Pancreas (tissue), 10 donors: ENCODE data around the gene MOV10L1. TPM values are rescaled to one million over a fixed set of nuclear protein-coding genes. Genes with fewer than 3 reads are reported as not detected.
A peak's percentile ranks its signal among the peaks of the same experiment; 100 is the strongest.

Experiments
- ATAC-seq, 4 donors: fragments of 200-7000 bp; cut with Tn5 transposase; one replicate each; pipeline versions ENCODE4 v1.8.0 to v1.9.1; 2020; ENCODE audit warnings: mild to moderate bottlenecking in 4 of 4, moderate library complexity in 4 of 4
- DNase-seq, 6 donors: peaks; one replicate each; pipeline ENCODE4 v3.0.0-alpha.2; 2020
- FAIRE-seq: peaks from 2 replicates; lab custom pipeline; 2012; peaks lifted over from hg19 to GRCh38; lab: Jason Lieb, UNC
- H3K27ac ChIP-seq, 4 donors: fragments of 200-600 bp; sonication (generic); 1 replicate in 3 of 4; 2 replicates in 1 of 4; pipeline versions ENCODE4 v1.5.0 to v1.8.0; 2020
- H3K27me3 ChIP-seq, 4 donors: fragments of 200-600 bp; one replicate each; pipeline ENCODE4 v1.8.0; 2021
- H3K36me3 ChIP-seq, 3 donors: fragments of 200-600 bp; sonication (generic) in 1 of 3; one replicate each; pipeline versions ENCODE4 v1.5.0 to v1.8.0; 2020 to 2021
- H3K4me1 ChIP-seq, 3 donors: fragments of 200-600 bp; one replicate each; pipeline ENCODE4 v1.8.0; 2021
- H3K4me3 ChIP-seq, 4 donors: fragments of 200-600 bp; sonication (generic) in 2 of 4; one replicate each; pipeline versions ENCODE4 v1.5.0 to v1.8.0; 2020 to 2021
- H3K9me3 ChIP-seq, 4 donors: fragments of 200-600 bp; one replicate each; pipeline ENCODE4 v1.8.0; 2021
- CTCF ChIP-seq, 4 donors: fragments of 200-600 bp; sonication (generic) in 3 of 4; IDR thresholded peaks; one replicate each; pipeline versions ENCODE4 v1.5.0 to v1.8.0; 2021; ENCODE audit warnings: antibody characterized with exemption in 4 of 4
- WGBS, 2 donors: extraction: QIAGEN DNeasy Blood & Tissue Kit; methylation state at CpG; one replicate each; pipeline ENCODE4 v1.1.7; 2013; 5-methylcytosine and 5-hydroxymethylcytosine counted together
- intact Hi-C, 3 donors: fragments of 100-400 bp; cut with DNase I; formaldehyde crosslinking; loops; one replicate each; pipeline versions ENCODE4 v1.11.1 to v1.14.2; 2022
- polyA plus RNA-seq, 2 donors: library from polyadenylated mRNA; stranded (reverse); fragments of 200-250 nt; gene quantifications; one replicate each; pipeline ENCODE4 v1.2.3, GENCODE V29; 2013
- total RNA-seq, 6 donors: library from RNA; stranded (reverse); fragmentation: NEBNext Ultra II Directional in 4 of 6; extraction: Animal tissue kit (Norgen Biotek cat#: 25700) in 4 of 6; gene quantifications; one replicate each; pipeline versions ENCODE4 v1.2.1 to v1.2.4, GENCODE V29; 2021 to 2023
- donor health status: healthy with polysubstance abuse.
- donor health status: DM: no; HTN: no; CAD: no; lungs with moderate emphysema.
- donor health status: DM: no; HTN: no; CAD: no.
- donor health status: control.
- donor health status: control.
- donor health status: Bipolar disorder and iron deficiency.
- donor health status: DM: yes; HTN: yes; CAD: no.
- donor health status: DM: no; HTN: no; CAD: no.
- donor health status: DM: no; HTN: no; CAD: no.
- donor health status: DM: yes; HTN: yes; CAD: no.

Gene MOV10L1
- total and polyA plus RNA-seq, 8 donors = 0.09 to 1.9 (median 0.26) TPM; not detected in 1

GRCh38 chr22:50178871-50179869 lies 89.4 kb downstream of the MOV10L1 start:
- intact Hi-C loops = no loop called here
- FAIRE-seq (no peak), DNase-seq (peak in 5 of 6 donors; percentile 13 to 77 (median 31)), ATAC-seq (no peak)
- H3K27me3 ChIP-seq = no peaks in the 10 kb centered on the region
- peaks cover 16 to 17% (median 17%) of the 10 kb centered on the region in 3 donors for H3K4me1 ChIP-seq
- H3K36me3 ChIP-seq = no peaks in the 10 kb centered on the region
- no peaks in the 10 kb centered on the region for H3K9me3 ChIP-seq
- no peak for TF ChIP-seq CTCF (IDR thresholded peaks at IDR 0.05)
- WGBS, 2 donors = 82 to 90% methylated on average over 50 to 64 of the region's 64 CpGs
- H3K27ac ChIP-seq = no peak overlapping the region
- H3K4me3 ChIP-seq = no peak overlapping the region

- no peak overlapping the region for H3K27ac ChIP-seq
- no peaks in the 10 kb centered on the region for H3K27me3 ChIP-seq
- no peaks in the 10 kb centered on the region for H3K36me3 ChIP-seq
- WGBS, 2 donors = 78 to 89% methylated on average over 39 of the region's 39 CpGs
- FAIRE-seq = no peak
- H3K4me3 ChIP-seq = no peak overlapping the region
- intact Hi-C loops = no loop called here
- no peak for TF ChIP-seq CTCF (IDR thresholded peaks at IDR 0.05)
- H3K4me1 ChIP-seq = peaks cover 16 to 18% (median 17%) of the 10 kb centered on the region in 3 donors
- ATAC-seq = no peak
- H3K9me3 ChIP-seq = no peaks in the 10 kb centered on the region
- DNase-seq = peak in 2 of 6 donors; percentile 14 to 45
Measured at GRCh38 chr22:50179937-50180726, 90.3 kb downstream of the MOV10L1 start.

- DNase-seq (peak in 2 of 6 donors; percentile 50 to 70), FAIRE-seq (no peak), ATAC-seq (no peak)
- Histone ChIP-seq H3K36me3 (no peaks in the 10 kb centered on the region), H3K27ac (no peak overlapping the region), H3K4me1 (peaks cover 16 to 18% (median 17%) of the 10 kb centered on the region in 3 donors), H3K9me3 (no peaks in the 10 kb centered on the region), H3K4me3 (no peak overlapping the region), H3K27me3 (no peaks in the 10 kb centered on the region)
- intact Hi-C loops = no loop called here
- WGBS, 2 donors = 93% methylated on average over 27 of the region's 27 CpGs
- no peak for TF ChIP-seq CTCF (IDR thresholded peaks at IDR 0.05)
Measured at GRCh38 chr22:50180727-50181521, 91.1 kb downstream of the MOV10L1 start.

- intact Hi-C loops = no loop called here
Measured at GRCh38 chr22:50182176-50183081, 92.6 kb downstream of the MOV10L1 start.

More at GRCh38 chr22:50182176-50183081, 92.6 kb downstream of the MOV10L1 start:
- Histone ChIP-seq H3K4me1 (peaks cover 16 to 24% (median 20%) of the 10 kb centered on the region in 3 donors), H3K9me3 (no peaks in the 10 kb centered on the region), H3K4me3 (no peak overlapping the region), H3K27ac (peak overlapping the region; percentile 43 to 68 (median 61)), H3K27me3 (no peaks in the 10 kb centered on the region), H3K36me3 (no peaks in the 10 kb centered on the region)
- ATAC-seq = peak; percentile 57 to 77 (median 64)
- DNase-seq = peak; percentile 77 to 94 (median 88)
- no peak for TF ChIP-seq CTCF (IDR thresholded peaks at IDR 0.05)
- 58% methylated on average over 31 of the region's 31 CpGs for WGBS, 2 donors
- FAIRE-seq = no peak
